GM19452 (cell line): ENCODE results near the gene SUSD2.
"Not testable (repeated sequence)": the region's sequence is repeated elsewhere in the genome, so short reads cannot be mapped to it uniquely, and the experiment has no call there.

Experiments used
- ATAC-seq: cut with Tn5 transposase; IDR thresholded peaks from one replicate; pipeline ENCODE4 v1.9.1; 2021; ENCODE audit not compliant: unreplicated experiment

Gene SUSD2

DNA sequence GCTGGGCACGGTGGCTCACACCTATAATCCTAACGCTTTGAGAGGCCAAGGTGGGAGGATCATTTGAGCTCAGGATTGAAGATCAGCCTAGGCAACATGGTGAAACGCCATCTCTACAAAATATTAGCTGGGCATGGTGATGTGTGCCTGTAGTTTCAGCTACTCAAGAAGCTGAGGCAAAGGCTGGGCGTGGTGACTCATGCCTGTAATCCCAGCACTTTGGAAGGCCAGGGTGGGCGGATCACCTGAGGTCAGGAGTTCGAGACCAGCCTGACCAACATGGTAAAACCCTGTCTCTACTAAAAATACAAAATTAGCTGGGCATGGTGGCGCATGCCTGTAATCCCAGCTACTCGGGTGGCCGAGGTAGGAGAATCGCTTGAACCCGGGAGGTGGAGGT is 29.1 kb downstream of the SUSD2 start:
- ATAC-seq = not testable (repeated sequence)

DNA sequence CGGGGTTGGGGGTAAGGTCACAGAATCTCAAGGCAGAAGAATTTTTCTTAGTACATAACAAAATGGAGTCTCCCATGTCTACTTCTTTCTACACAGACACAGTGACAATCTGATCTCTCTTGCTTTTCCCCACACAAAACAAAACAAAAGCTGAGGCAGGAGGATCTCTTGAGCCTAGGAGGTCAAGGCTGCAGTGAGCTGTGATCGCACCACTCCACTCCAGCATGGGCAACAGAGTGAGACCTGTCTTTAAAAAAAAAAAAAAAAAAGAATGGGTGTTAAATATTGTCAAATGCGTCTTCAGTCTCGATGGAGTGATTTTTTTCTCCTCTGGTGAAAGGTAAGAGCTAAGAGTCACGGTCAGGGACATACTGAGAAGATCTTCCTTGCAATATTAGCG is 30.4 kb downstream of the SUSD2 start:
- not testable (repeated sequence) for ATAC-seq

DNA sequence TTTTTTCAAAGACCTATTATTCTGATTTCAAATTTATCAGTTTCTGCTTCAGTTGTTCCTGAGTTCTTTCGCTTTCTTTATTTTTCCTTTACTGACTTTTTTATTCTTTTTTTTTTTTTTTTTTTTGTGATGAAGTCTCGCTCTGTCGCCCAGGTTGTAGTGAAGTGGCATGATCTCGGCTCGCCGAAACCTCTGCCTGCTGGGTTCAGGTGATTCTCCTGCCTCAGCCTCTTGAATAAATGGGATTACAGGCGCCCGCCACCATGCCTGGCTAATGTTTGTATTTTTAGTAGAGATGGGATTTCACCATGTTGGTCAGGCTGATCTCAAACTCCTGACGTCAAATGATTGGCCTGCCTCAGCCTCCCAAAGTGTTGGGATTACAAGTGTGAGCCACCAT is 31.8 kb downstream of the SUSD2 start:
- not testable (repeated sequence) for ATAC-seq

DNA sequence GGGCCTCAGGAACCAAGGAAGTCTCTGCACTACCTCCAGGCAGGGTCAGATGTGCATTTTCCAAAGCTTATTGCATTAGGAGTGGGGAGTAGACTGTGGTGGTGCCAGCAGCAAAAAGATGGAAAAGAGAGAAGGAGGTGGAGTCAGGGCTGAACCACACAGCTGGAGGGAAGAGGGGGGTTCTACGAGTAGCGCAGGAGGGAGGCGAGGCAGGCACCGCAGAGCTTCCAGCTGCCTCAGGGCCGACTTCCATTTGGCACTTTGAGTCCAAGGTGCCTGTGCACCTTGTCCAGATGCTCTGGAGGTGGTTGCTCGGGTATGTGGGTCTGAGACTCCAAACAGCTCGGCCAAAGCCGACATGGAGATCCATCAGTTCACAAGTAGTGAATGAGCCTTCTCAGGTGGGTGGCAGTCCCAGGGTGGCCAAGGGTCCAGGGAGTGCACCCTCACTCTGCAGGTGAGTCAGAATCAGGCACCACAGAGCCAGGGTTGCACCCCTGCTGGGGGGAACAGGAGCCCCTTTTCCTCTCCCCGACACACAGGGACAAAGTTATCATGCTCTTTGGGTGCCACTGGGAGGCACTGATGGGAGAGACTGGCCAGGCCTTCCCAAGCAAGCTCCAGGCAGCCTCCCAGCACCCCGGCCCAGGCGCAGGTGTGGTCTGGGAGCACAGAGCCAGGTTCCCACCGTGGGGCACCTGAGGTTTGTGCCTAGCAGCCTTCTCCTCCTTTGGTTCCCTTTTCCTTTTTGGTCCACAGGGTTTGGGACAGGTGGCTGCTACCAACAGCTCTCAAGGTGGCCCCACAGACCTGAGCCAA is 33.4 kb downstream of the SUSD2 start:
- ATAC-seq = no peak

DNA sequence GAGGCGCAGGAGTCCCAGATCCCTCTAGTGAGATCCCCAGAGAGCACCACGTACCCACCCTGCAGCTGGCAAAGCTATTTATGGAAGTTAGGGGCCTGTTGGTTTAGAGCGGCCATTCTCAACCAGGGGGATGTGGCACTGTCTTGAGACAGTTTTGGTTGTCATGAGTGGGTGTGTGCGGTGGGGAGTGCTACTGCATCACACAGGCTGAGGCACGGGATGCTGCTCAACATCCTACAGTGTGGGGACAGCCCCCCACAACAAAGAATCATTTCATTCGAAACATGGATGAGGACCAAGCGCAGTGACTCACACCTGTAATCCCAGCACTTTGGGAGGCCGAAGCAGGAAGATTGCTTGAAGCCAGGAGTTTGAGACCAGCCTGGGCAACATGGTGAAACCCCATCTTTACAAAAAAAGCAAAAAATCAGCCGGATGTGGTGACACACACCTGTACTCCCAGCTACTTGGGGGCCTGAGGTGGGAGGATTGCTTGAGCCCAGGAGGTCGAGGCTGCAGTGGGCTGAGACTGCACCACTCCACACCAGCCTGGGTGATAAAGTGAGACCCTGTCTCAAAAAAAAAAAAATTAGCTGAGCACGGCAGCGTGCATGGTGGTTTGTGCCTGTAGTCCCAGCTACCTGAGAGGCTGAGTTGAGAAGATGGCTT is 35.4 kb downstream of the SUSD2 start:
- no peak for ATAC-seq

DNA sequence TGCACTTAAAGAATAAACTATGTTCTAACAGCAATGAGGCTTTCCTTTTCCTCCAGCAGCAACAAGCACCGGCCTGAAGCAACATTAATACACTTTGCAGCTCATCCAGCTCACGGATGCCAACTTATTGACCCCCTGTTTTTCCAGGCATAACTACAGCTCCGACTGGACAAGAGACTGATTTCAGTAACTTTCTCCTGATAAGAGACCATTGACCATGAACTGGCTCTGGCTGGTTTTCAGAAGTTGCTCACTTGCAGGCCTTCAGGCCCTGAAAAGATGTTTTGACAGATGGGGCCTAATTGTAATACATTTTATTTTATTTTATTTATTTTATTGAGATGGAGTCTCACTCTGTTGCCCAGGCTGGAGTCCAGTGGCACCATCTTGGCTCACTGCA is 36.1 kb downstream of the SUSD2 start:
- ATAC-seq = no peak

DNA sequence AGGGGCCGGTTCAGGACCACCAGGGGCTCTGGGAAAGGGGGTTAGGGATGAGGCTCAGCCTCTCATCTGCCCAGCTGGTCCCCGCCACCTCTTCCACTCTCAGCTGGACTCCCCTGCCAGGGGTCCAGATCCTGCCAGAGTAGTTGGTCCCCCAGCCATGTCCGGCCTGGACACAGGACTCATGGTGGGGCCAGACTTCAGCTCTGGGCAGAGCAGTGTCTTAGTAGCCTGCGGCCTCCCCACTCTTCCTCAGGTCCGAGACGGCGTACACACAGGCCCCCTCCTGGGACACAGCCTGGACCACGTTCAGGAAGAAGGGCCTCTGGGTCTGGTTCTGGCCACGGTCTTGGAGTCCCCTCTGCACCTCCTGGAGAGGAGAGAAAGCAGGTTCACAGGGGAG is 38.5 kb downstream of the SUSD2 start:
- ATAC-seq = no peak

DNA sequence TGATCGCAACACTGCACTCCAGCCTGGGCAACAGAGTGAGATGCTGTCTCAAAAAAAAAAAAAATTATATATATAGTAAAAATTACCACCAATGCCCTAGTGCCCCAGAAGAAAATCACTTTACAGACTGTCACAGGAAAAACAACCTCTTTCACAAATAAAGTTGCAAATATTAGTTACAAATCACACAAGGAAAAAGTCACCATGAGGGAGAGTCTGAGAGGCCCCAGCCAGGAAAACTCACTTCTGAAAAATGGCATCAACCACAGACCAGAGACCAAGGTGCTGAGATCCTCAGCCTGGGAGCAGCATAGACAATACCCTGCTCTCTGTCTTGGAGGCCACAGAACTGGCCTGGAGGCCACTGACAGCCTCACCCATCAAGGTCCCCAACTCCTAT is 43.2 kb downstream of the SUSD2 start:
- ATAC-seq = no peak

DNA sequence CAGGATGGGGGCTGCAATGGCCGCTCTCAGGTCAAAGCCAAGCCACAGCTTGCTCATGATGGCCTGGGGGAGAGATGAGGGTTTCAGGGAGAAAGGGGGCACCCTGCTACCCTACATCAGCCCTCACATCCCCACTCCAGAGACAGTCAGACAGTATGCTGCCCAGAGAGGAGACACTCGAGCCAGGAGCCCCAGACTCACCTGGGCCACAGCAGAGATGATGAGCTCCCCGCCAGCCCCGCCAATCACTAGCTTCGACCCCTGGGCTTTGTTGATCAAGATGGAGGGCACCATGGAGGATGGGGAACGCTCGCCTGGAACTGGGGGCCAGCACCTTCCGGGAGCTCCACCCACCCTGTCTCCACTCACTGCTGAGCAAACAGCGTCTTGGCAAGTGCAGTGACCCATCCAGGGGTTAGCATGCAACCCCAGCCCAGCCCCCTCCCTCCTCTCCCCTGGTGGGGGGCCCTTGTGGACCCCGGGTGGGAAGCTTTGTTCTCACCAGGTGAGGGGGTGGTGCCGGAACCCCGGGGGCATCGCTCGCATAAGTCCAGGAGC is 43.8 kb downstream of the SUSD2 start:
- ATAC-seq = no peak

DNA sequence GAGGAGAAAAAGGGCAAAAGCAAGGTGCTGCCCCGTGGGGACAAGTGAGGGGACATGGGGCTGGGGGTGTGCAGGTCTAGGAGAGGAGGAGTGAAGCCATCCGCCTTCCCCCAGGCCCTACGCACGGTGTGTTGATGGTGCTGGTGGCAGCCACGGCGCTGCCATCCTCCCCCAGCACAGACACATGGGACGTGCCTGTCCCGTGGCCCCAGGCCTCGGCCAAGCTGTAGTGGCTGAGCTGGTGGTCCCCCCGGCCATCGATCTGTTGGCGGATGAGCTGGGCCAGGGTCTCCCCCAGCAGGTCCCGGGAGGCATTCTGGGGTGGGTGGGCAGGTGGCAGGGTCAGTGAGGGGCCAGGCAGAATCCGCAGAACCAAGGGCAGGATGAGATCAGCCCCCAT is 44.7 kb downstream of the SUSD2 start:
- ATAC-seq = no peak

DNA sequence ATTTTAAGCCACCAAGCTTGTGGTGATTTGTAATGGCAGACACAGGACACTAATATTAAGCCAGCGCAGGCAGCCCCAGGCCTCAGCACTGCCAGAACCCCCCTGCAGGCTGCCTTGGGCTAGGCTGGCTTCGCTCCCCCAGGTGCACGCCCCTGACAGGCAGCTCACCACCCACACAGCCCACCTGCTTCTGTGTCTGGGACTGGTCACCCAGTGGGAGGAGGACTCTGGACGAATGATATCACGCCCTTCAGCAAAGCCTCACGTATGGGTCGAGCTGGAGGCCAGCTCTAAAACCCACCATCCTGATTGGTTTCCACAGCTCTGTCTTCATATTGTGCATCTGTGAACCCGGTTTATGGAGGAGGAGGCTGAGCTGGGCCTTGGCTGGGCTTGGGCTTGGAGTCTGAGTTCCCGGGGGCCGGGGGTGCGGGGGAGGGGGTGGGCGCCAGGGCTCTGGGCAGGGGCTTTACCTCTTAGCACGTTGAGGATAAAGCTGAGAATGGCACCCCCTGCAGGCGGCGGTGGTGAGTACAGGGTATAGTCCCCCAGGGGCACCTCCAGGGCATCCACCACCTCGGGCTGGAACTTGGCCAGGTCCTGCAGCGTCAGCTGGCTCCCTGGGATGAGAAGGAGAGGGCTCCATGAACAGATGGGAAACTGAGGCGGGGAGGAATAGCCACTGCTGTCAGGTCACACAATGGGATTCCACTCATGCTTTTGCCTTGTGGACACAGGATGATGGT is 49.8 kb downstream of the SUSD2 start:
- ATAC-seq = no peak

DNA sequence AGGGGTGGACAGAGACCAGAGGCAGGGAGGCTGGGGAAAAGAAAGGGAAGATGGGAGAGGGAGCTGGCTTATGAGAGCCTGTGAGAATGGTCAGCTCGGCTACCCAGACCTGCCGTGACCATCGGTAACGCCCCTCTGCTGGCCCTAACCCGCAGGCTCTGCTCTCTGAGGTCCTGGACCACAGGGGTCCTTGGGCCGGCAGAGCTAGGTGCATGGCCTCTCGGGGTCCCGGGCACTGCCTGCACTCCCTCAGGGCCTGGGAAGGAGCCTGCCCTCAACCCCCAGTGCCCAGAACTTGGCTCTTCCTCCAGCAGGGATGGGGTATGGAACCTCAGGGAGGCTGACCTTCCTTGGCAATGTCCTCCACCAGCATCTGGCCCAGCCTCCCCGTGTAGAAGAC is 50.4 kb downstream of the SUSD2 start:
- ATAC-seq = no peak

DNA sequence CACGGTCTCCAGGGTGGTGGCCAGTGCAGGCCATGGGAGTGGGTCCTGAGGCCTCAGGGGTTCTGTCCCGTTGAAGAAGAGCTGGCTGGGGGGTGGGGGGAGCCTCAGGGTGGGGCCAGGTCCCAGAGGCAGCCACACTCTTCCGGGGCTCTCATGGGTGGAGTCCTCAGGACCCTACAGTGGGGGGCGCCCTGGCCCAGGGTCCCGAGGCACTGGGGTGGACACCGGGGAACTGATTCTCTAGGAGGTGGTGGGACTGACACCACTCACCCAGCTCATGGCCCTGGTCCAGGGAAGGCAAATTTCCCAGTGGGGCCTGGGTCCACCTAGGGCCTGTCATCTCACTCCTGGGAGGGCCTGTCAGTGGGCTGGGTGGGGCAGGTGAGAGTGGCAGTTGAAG is 50.8 kb downstream of the SUSD2 start:
- ATAC-seq = no peak

DNA sequence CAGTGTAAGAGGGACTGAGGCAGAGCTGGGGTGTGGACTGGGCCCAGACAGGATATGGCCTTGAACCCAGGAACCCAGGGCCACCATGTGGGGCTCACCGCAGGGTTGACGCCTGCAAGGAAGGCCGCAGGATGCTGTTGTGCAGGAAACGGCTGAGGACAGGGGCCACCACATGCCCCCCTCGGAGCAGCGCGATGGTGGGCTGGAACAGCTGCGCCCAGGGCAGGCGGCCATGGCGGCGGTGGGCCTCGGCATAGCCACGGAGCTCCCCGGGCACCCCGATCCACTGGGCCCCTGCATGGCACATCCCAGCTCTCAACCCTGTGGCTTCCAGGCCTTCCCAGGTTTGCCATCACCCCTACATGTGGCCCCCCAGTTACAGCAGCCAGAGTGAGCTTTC is 51.4 kb downstream of the SUSD2 start:
- ATAC-seq = no peak

DNA sequence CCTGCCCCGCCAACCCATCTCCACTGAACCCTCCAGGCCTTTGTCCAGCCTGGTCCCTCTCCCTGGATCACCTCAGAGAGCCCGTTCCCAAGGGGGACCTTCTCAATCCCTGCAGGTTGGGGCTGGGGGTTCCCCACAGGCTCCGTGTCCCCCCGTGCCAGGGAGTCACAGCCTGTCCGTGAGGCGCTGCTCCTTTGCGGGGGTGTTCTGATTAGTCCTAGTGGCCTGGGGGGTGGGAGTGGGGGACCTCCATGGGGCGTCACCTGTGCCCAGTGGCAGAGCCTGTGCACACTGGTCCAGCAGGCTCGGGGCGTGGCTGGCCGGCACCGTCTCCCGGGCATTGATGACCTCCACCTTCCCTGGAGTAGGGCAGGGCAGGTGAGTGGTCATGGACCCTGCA is 51.9 kb downstream of the SUSD2 start:
- ATAC-seq = no peak

DNA sequence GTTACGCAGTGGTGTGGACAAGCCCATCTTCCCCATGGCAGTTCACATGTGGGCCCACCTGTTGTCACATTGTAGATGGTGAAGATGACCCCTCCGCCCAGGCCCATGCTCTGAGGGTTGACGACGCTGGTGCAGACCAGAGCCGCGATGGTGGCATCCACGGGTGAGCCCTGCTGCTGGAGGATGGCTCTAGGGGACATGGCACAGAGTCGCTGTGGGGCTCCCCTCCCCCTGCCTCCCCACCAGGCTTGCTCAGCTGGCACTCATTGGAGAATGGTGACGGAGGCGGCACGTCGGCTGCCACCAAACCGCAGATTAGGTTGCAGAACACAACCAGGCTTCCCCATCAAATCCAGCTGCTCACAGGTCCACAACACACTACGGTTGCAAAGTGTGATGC is 52.5 kb downstream of the SUSD2 start:
- ATAC-seq = no peak

DNA sequence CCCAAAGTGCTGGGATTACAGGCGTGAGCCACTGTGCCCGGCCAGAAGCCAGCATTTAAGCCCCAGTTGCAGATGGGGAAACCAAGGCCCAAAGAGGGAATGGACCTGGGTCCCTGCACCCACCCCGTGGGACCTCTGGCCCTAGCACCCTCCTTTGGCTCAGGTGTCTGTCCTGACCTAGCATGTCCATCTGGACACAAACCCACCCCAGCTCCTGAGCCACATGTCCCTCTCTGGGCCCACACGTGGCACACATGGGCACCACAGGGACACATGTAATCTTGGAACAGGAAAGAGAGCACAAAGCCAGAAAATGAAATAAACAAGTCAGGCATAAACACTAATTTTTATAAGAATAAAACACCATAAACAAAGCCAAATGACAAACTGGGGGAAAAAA is 54.0 kb downstream of the SUSD2 start:
- no peak for ATAC-seq

DNA sequence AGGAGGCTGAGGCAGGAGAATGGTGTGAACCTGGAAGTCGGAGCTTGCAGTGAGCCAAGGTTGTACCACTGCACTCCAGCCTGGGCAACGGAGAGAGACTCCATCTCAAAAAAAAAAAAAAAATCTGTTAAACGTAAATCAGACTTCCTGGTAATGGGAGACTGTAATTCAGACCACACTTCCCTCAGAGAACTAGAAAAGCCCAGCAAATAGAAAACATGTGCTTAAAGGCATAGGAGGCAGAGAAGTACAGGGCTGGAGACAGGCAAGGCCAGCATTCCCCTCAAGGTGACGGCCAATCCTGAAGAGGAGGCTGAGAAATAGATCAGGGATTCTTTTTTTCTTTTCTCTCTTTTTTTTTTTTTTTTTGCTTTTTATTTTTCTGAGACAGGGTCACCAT is 55.4 kb downstream of the SUSD2 start:
- ATAC-seq = no peak

DNA sequence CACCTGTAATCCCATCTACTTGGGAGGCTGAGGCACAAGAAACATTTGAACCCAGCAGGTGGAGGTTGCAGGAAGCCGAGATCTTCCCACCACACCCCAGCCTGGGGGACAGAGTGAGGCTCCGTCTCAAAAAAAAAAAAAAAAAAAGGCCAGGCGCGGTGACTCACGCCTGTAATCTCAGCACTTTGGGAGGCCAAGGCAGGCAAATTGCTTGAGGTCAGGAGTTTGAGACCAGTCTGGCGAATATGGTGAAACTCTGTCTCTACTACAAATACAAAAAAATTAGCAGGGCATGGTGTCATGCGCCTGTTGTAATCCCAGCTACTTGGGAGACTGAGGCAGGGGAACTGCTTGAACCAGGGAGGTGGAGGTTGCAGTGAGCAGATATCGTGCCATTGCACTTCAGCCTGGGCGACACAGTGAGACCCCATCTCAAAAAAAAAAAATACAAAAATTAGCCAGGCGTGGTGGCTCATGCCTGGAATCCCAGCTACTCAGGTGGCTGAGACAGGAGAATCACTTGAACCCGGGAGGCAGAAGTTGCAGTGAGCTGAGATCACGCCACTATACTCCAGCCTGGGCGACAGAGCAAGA is 56.9 kb downstream of the SUSD2 start:
- not testable (repeated sequence) for ATAC-seq
